ENCODE results near the gene DLGAP5.

The DLGAP5 gene

DNA sequence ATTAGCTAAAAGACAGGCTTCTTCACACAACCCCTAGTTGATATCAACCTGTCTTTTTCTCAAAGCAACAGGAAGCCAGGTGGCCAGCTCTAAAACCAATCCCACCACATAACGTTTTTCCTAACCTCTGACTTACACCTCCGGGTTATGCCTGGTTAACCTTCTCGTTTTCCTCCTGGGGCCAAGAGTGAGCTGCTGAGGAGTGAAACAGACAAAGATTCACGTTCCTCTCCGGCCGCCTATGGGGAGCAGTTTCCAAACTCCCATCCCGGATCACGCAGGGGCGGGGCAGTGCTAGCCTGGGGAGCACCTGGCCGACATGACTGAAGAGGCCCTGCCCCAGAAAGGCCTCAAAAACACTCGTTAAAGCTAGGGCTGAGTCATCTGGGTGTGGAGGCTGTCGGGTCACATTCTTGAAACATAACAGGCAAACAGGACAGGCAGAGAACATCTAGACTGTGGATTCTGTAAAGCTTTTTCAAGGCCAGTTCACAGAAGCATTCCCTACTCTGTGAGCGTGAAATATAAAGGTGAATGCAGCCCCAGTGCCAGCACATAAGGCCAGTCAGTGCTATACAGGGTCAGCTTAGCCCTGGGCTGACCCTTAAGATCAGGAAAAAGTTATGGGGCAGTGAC lies 88.3 kb downstream of the DLGAP5 start:
- Mint-ChIP-seq H3K36me3 (peaks cover 14% of the 10 kb centered on the region), H3K27me3 (no peaks in the 10 kb centered on the region), H3K9me3 (peaks cover 13% of the 10 kb centered on the region), H3K4me3 (peak overlapping the region; percentile 34), H3K4me1 (peaks cover 60% of the 10 kb centered on the region), H3K27ac (peak overlapping the region; percentile 99)
- peak; percentile 58 for DNase-seq
- CTCF ChIA-PET, result interaction anchor here (0.9 to 2.3 kb wide), 5 partner anchors 8 to 58 kb away, joined by 3 to 9 read pairs (median 4); partner anchors contain the start of gene MAPK1IP1L

- no peak overlapping the region for H3K4me3 Mint-ChIP-seq
- CTCF ChIA-PET, result interaction anchor here (0.9 to 2.3 kb wide), 3 partner anchors 7 to 59 kb away, joined by 3 to 9 read pairs (median 4); partner anchors contain the start of gene MAPK1IP1L
- peaks cover 13% of the 10 kb centered on the region for H3K9me3 Mint-ChIP-seq
- H3K27me3 Mint-ChIP-seq, result no peaks in the 10 kb centered on the region
- peaks cover 14% of the 10 kb centered on the region for H3K36me3 Mint-ChIP-seq
- peak overlapping the region; percentile 99 for H3K27ac Mint-ChIP-seq
- DNase-seq, result peak; percentile 59
- H3K4me1 Mint-ChIP-seq, result peaks cover 61% of the 10 kb centered on the region
Measured at GRCh38 chr14:55102141-55102621, 89.2 kb downstream of the DLGAP5 start.

- no peak overlapping the region for H3K4me3 Mint-ChIP-seq
- CTCF ChIA-PET, result interaction anchor here (1.5 kb wide), 1 partner anchor 59 kb away, joined by 4 read pairs; no protein-coding TSS in a partner anchor
- H3K27ac Mint-ChIP-seq, result peak overlapping the region; percentile 99
- peaks cover 65% of the 10 kb centered on the region for H3K4me1 Mint-ChIP-seq
- H3K36me3 Mint-ChIP-seq, result peaks cover 14% of the 10 kb centered on the region
- H3K27me3 Mint-ChIP-seq, result no peaks in the 10 kb centered on the region
- DNase-seq, result no peak
- peaks cover 13% of the 10 kb centered on the region for H3K9me3 Mint-ChIP-seq
Measured at GRCh38 chr14:55101698-55102097, 89.7 kb downstream of the DLGAP5 start.

GRCh38 chr14:55099756-55100155 lies 91.6 kb downstream of the DLGAP5 start:
- DNase-seq, result no peak
- Mint-ChIP-seq H3K27ac (peak overlapping the region; percentile 0), H3K9me3 (peaks cover 10% of the 10 kb centered on the region), H3K4me1 (peaks cover 63% of the 10 kb centered on the region), H3K36me3 (peaks cover 11% of the 10 kb centered on the region), H3K4me3 (no peak overlapping the region), H3K27me3 (no peaks in the 10 kb centered on the region)
- CTCF ChIA-PET, result interaction anchor here (0.9 kb wide), 1 partner anchor 275 kb away, joined by 3 read pairs; no protein-coding TSS in a partner anchor

GRCh38 chr14:55098561-55098898 lies 92.9 kb downstream of the DLGAP5 start:
- no peak for DNase-seq
- Mint-ChIP-seq H3K36me3 (peaks cover under 1% of the 10 kb centered on the region), H3K27me3 (no peaks in the 10 kb centered on the region), H3K4me1 (peaks cover 54% of the 10 kb centered on the region), H3K9me3 (no peaks in the 10 kb centered on the region), H3K4me3 (peak overlapping the region; percentile 11), H3K27ac (peak overlapping the region; percentile 81)
- CTCF ChIA-PET, result interaction anchor here (1.0 to 1.1 kb wide), 2 partner anchors 10 to 20 kb away, joined by 3 read pairs; no protein-coding TSS in a partner anchor
